Stimulated activated CD4-positive, alpha-beta T cell treated with anti-CD3 and anti-CD28 coated beads, Interleukin-4, amount 100 ng/mL, for 24 hours (primary cell): ENCODE measurements around the gene FAM118A.
"Not testable (repeated sequence)": the region's sequence is repeated elsewhere in the genome, so short reads cannot be mapped to it uniquely, and the experiment has no call there.

ENCODE experiments used
- DNase-seq: peaks from one replicate; pipeline ENCODE4 v3.0.0-alpha.2; 2020

FAM118A gene

DNA sequence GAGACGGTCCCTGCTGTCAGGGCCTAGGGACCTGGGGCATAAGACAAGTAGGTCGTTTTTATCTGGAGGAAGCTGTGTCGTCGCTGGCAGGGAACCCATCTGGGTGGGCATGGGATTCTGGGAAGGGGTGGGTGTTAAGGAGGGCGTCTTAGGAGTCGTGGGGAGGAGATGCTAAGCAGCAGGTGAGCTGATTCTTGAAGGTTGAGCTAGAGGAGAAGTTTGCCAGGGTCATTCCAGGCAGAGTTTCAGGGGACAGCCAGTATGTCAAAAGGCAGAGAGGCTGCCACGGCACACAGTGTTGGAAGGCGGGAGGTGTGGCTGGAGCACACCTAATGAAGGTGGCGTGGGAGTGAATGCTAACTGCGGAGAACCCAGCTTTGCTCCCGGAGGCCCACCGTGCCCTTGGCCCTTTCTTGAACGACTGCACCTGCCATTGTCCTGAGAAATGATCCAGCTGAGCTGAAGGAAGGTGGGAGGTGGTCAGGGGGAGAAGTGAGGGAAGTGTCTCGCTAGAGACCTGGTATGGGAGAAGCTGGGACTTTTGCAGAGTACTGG, 1.3 kb downstream of the FAM118A start:
- no peak for DNase-seq

DNA sequence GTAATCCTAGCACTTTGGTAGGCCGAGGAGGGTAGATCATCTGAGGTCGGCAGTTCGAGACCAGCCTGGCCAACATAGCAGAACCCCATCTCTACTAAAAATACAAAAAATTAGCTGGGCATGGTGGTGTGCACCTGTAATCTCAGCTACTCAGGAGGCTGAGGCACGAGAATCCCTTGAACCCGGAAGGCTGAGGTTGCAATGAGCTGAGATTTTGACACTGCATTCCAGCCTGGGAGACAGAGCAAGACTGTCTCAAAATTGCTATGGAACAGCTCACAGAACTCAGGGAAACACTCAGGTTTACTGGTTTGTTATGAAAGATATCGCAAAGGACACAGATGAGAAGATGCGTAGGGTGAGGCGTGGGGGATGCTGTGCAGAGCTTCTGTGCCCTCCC, 2.7 kb downstream of the FAM118A start:
- no peak for DNase-seq

DNA sequence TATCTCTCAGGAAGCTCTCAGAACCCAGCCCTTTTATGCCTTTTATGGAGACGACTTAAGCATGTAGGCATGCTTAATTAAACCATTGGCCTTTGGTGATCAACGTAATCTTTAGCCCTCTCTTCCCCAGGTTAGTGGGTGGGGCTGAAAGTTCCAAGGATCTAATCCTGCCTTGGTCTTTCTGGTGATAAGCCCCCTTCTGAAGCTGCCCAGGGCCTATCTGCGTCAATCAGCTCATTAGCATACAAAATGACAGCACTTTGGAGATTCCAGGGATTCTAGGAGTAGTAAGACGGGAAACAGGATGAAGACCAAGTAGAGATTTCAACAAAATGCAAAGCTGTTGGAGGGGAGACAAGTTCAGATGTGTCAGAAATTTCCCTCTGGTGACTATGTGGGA, 3.1 kb downstream of the FAM118A start:
- DNase-seq, result no peak

DNA sequence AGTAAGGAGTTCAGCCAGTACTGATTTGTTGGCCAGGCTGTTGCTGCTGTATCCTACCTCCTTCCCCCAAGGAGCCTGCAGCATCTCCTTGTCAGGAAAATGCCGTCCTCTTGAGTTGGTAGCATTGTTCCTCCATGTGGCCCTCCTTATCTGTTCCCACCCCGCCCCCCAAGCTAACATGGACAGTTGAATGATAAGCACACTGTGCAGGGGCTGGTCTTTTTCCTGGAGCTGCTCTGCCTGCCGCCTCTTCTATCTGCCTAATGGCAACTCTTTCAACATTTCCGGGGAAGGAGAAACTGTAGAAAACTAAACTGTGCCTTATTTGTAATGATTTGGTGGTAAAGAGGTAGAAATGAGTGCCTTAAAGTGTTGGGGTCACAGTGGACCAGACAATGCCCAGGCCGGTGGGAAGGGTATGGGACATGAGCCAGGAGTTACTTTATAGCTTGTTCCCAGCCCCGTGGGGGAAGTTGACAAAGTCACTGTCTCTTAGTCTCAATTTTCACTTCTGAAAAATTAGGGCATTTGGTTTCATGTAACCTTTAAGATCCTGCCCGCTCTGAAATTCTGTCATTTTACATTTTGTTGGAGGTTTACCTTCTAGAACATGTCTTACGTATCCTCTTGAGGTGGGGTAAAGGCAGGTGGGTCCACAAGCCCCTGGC, 4.5 kb downstream of the FAM118A start:
- DNase-seq, result no peak

DNA sequence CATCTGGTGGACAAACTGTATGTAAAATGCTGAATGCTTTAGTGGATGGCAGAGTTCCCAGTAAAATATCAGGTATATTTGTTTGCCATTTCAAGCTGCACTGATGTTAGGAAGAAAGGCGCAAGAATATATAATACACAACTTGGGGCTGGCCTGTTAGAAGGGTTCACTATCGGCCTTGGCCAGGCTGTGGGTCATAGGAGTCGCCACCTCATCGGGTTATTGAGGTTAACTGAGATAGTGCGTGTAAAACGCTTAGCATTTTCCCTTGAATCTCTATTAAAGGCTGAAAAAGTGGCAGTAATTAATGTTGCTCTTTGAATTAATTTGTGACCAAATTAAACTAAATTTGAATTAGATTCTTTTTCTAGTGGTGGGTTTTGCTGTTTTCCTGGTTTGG, 5.1 kb downstream of the FAM118A start:
- DNase-seq, result no peak

DNA sequence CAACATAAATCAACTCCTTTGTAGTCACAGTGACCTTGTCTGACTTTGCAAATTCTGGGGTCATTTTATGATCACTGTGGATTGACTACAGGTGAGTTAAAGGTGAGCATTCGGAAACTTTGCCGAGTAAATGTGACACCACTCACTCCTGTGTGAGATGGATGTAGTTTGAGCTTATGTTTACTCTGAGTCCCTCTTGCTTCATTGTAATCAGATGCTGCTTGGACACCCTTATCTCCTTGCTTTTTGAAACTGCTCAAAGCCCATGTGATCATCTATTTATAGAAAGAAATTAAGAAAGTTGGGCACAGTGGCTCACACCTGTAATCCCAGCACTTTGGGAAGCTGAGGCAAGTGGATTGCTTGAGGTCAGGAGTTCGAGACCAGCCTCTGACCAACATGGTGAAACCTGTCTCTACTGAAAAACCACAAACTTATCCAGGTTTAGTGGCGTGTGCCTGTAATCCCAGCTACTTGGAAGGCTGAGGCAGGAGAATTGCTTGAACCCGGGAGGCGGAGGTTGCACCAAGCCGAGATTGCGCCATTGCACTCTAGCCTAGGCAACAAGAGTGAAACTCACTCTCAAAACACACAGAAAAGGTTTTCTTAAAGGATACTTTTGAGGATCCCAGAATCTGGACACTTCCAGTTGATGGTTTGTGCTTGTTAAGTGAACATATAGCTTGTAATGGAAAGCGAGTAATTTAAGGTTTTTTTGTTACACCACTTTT, 7.2 kb downstream of the FAM118A start:
- DNase-seq, result no peak

DNA sequence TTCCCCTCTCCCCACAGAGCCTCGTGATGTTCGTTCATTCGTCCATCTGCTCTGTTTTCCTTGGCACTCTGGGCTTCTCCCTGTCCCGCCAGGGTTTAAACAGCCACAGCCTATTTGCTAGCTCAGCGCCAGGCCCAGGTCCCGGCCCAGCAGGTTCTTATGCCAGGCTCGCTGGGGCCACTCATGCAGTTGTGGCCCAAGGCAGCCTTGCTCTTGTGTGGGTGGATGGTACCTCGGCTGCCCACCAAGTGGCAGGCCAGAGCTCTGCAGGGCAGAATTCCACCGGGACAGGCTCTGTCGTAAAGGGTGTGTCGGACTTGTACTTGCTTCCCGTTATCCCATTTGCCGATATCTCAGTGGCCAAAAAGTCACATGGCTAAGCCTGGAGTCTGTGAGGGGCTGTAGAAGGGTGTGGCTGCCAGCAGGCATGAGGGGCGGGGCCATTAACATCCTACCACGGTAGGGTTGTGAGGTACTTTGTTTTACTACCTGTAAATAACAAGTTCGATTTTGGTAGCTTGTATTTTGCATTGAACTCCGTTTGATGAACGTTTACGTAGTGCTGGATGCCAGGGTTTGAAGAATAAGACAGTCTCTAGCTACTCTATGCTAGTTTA, 7.9 kb downstream of the FAM118A start:
- DNase-seq, result no peak

DNA sequence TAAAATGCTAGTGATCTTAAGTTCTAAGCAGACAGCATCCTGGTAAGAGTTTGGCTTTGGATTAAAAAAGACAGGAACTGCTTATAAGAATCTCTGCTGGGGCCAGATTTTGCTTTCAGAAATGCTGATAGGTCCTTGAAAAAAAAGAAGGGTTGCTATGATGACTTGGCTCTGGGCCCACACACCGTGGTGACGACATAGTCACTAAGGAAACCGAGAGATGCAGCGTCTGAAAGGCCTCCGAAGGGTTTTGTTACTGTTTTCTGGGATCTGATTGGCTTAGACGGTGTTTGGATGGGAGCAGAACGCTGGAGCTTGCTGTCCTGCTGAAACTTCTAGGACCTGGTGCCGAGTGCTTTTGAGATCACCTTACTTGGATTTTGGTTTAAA, 8.4 kb downstream of the FAM118A start:
- peak; percentile 88 for DNase-seq

DNA sequence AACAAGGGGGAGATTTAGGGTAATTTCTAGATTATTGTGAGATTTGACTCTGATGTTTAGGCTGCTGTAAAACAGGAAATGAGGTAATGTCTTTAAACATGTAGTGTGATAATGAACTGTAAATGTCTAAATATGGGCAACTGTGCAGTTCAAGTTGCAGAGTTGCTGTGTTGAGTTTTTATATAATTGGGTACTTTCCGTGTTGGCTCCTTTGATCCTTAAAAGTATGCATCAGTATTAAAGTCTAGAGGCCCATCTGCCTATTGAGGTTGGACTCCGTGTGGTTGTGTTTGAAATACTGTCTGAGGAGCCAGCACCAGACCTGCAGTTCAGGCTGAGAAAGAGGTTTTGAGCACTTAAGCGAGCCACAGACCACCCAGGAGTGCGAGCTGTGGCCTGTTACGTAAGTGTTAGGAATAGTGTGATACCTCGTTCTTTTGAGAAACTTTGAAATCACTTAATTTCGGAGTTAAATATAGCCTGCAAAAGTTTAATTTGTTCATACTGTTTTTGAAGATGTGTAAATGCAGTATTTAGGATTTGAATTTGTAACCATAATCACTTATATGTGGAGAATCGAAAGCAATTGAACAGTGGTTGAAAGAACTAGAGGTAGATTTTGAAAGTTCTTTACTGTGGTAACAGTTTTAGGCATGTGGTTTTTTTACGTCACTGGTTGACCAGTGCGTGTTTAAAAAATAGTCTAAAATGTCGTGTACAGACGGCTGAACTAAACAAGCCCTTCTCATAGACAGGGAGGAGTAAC, 9.0 kb downstream of the FAM118A start:
- DNase-seq, result peak; percentile 43

DNA sequence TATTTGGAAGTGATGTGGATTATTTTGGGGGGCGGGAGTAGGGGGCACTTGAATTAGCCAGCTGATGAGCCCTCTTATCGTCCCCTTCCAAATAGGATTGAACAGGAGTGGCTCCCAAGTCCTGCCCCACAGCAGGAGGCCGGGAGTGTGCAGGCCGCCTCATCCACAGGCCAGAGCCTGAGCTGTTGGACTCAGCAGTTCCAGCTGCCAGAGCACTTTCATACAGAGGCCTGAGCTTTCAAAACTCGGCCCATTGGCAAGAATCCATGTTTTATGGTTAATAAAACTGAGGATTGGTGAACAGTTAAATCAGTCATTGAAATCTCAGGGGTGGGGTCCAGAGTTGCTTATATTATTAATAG, 9.6 kb downstream of the FAM118A start:
- DNase-seq, result no peak

DNA sequence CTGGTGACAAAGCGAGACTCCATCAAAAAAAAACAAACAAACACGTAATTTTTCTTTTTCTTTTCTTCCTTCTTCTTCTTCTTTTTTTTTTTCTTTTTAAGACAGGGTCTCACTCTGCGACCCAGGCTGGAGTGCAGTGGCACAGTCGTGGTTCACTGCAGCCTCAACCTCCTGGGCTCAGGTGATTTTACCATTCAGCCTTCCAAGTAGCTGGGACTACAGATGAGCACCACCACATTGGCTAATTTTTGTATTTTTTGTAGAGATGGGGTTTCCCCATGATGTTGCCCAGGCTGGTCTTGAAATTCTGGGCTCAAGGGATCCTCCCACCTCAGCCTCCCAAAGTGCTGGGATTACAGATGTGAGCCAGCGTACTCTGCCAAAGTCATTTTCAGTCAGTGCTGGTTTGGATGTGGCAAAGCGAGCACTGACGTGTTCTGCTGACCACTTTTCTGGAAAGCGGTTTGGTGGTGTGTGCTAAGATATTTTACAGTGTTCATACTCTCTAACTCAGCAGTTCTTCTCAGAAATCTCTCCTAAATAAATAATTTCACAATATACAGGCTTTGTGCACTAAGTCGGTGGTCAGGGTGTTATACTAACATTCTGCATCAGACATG, 10.7 kb downstream of the FAM118A start:
- DNase-seq, result no peak

DNA sequence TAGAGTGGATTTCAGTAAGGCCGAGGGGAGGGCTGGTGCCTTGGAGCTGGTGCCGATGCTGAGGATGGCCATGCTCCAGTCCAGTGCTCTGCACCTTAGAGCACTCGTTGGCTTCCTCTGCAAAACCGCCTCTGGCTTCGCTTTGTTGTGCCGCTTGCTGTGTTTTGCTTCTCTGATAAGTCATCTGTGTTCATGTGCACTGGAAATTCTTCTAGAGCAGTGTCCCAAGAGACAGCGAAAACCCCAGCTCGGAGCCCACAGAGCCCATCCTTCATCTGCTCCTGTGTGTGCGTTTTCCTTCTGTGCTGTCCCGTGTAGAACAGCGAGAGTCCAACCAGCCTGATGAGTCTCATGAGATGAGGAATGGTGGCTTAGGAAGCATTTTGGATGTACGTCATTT, 12.1 kb downstream of the FAM118A start:
- DNase-seq, result no peak

DNA sequence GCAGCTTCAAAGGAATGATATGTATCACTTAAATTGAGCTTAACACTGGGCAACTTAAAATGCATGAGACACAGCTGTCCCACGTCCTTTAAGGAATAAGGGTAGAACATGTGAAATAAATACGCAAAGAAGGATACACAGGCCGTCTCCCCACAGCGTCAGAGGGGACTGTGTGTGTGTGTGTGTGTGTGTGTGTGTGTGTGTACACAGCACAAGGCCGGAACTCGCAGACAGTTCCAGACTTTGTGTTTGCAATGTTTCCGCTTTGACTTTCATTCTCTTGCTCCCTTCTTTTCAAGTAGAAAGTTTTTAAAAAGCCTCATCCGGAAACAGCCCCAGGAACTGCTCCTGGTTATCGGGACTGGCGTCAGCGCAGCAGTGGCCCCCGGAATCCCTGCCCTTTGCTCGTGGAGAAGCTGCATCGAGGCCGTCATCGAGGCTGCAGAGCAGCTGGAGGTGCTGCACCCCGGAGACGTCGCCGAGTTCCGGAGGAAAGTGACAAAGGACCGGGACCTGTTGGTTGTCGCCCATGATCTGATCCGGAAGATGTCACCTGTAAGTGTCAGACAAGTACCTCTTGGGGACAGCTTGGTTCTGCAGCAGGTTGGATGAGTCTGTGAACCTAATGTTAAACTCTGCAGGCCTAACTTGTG, 13.3 kb downstream of the FAM118A start:
- DNase-seq, result no peak

DNA sequence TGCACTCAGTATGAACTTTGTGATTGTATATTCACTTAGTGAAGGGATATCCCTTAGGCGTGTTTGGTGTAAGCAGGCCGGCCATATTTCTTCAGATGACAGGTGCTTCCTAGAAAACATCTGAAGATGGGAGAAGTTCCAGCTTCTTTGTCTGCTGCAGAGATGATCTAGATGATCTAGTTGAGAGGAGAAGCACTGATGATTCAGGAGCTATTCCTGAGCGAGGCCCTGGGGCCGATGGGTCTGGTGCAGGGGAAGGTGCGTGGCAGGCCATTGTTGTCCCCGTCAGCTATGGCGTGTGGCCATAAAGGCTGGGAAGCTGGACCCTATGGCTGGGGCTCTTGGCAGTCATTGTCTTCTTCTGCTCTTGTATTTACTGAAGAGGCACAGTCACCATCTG, 14.0 kb downstream of the FAM118A start:
- no peak for DNase-seq

DNA sequence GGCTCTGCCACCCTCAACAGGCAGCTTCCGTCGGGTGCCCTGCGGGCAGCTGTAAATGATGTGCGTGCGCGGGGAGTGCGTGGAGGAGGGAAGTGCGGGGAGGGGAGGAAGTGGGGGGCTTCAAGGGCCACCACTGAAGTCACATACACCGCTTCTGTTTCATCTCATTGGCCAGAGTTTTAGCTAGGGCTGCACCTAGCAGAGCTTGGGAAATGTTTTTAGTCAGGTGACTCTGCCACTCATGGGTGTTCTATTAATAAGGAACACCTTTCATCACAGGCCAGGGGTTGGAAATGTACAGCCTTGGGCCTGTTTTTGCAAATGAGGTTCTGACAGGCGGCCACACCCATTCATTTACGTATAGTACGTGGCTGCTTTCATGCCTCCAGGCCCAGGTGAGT, 14.6 kb downstream of the FAM118A start:
- DNase-seq, result no peak

DNA sequence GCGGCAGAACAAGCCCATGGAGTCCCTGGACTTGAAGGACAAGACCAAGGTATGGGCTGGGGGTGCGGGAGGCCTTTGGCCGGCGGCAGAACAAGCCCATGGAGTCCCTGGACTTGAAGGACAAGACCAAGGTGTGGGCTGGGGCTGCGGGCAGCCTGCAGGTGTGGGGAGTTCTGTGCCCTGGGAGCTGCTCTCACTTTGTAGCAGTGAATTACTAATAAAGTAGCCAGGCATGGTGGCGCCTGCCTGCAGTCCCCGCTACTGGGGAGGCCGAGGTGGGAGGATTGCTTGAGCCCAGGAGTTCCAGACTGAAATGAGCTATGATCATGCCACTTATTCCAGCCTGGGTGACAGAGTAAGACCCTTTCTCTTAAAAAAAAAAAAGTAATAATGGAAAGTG, 18.5 kb downstream of the FAM118A start:
- DNase-seq, result not testable (repeated sequence)

DNA sequence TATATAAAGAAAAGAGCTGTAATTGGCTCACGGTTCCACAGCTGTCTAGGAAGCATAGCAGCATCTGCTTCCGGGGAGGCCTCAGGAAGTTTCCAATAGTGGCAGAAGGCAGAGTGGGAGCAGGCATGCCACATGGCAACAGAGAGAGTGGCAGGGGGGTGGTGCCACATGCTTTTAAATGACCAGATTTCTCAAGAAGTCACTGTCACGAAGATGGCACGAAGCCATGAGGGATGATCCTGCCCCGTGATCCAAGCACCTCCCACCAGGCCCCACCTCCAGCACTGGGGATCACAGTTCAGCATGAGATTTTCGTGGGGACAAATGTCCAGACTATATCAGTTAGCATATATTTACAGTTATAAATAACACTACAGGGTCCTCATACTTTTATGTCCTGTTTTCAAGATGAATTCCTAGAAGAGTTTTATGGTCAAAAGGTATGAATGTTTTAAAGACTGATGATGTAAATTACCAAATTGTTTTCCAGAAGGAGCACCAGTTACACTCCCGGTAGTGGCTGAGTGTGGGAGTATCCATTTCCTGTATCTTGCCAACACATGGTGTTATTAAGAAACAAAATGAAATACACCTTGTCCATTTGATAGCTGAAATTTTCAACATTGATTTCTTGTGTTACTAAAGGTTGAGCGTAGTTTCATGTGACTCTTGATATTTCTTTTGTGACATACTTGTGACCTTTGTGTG, 19.2 kb downstream of the FAM118A start:
- no peak for DNase-seq

DNA sequence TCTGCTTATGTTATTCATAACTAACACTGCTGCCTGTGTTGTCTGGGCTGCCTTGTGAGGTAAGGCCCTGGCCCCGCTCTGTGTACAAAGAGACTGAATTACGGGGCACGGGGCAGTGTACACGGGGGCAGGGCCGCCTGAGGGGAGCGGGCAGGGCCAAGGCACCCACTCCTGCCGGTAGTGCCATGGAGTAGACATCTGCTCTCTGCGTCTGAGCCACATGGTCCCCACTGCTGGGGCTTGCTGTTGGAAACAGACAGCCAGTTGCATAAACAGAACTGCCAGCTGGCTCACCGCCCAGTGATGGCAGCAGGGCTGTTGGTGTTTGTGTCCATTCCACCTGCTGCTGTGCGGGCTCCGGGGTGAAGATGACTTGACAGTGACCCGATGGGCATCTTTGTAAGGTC, 19.8 kb downstream of the FAM118A start:
- DNase-seq, result no peak

DNA sequence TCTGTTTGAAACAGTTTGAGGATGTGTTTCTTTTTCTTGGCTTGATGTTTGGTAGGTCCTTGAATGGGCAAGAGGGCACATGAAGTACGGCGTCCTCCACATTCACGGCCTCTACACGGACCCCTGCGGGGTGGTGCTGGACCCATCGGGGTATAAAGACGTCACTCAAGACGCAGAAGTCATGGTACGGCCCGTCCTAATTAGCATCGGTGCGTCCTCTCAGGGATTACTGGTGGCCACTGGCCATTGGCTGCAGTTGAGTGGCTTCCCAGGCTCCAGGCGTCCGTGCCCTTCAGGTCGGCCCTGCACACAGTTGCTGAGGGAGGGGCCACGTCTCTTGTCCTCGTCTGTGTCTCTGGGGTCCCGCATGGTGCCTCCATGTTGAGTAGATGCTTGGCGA, 20.8 kb downstream of the FAM118A start:
- no peak for DNase-seq

DNA sequence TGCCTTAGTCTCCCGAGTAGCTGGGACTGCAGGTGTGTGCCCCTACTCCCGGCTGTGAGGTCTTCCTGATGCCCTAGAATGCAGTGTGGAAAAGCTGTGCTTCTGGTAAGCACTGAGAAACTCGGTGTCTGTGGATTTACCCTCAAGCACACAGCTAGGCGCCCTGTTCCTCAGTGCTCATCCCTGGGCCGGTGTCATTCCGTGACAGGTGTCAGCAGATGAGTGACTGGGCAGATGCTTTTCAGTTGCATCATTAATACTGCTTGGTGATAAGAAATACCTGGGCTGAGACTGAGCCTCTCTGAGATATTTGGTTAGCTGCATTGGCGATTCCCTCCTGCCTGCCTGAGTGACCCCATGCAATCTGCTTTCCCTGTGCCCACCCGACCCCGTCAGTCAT, 21.8 kb downstream of the FAM118A start:
- no peak for DNase-seq

DNA sequence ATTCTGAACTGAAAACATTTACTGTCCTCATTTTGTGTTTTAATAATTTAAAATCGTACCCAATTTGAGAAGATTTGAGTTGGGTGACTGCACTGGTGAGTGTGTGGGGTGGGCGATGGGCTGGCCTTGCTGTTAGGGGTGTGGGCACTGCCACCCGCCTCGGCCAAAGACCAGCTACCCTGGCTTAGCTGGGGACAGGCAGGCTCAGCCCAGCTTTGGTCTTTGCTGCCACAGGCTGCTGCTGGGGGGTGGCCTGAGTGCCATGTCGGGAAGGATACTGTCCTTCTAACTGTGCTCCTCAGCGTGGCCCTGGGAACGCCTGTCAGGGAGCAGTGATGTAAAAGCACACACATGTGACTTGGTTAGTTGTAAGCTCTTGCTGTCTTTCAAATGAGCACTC, 22.3 kb downstream of the FAM118A start:
- DNase-seq, result no peak

DNA sequence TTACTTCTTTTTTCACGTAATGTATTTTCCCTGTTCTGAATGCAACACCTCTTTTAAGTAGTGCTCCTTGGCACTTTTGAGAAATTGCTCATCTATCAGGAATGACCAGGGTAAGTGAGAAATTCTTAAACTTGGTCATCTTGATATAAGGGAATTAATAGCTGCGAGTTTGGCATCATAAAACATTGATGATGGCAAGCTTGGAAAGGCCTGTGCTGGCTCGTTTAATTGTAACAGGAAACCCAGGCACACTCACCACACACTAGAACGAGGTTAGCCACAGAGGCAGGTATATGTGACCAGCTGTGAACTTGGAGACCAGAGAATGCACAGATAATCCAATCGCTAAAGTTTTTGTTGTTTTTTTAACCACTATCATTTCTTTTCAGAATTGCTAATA, 24.3 kb downstream of the FAM118A start:
- DNase-seq, result no peak
